Neural cell (in vitro differentiated cells): ENCODE measurements around the gene BLTP3B. TPM values are rescaled to one million over a fixed set of nuclear protein-coding genes. Genes with fewer than 3 reads are reported as not detected.

Source experiments
- H2AFZ ChIP-seq: fragments of 200-600, 300-800 bp; sonication (generic), shearing (Covaris generic); 2 replicates; pipeline ENCODE4 v1.6.0; 2014; ENCODE audit warnings: low read depth, mild to moderate bottlenecking, antibody characterized with exemption, low read length, moderate library complexity
- H3F3A ChIP-seq: fragments of 200-600 bp; shearing (Covaris generic); 2 replicates; pipeline ENCODE4 v1.6.1; 2016; ENCODE audit warnings: mild to moderate bottlenecking, moderate library complexity, mixed read lengths, antibody characterized with exemption, low read length; ENCODE audit not compliant: insufficient read depth, poor library complexity, severe bottlenecking
- H3K27ac ChIP-seq: fragments of 200-600, 300-800 bp; sonication (generic), shearing (Covaris generic); 2 replicates; pipeline ENCODE4 v1.5.1; 2014; ENCODE audit warnings: mild to moderate bottlenecking, low read length, moderate library complexity
- H3K27me3 ChIP-seq: fragments of 300-800, 200-600 bp; sonication (generic), shearing (Covaris generic); 2 replicates; pipeline ENCODE4 v1.6.0; 2014; ENCODE audit warnings: mild to moderate bottlenecking, low read depth, low read length, moderate library complexity; ENCODE audit not compliant: insufficient read depth
- H3K36me3 ChIP-seq: fragments of 300-800, 200-600 bp; sonication (generic), shearing (Covaris generic); 2 replicates; pipeline ENCODE4 v1.5.1; 2014; ENCODE audit warnings: mild to moderate bottlenecking, antibody characterized with exemption, low read length, moderate library complexity; ENCODE audit not compliant: insufficient read depth
- H3K4me2 ChIP-seq: fragments of 300-800, 200-600 bp; sonication (generic), shearing (Covaris generic); 2 replicates; pipeline ENCODE4 v1.6.0; 2014; ENCODE audit warnings: mild to moderate bottlenecking, low read length
- H3K4me3 ChIP-seq: fragments of 300-800, 200-600 bp; sonication (generic), shearing (Covaris generic); 2 replicates; pipeline ENCODE4 v1.5.1; 2014; ENCODE audit warnings: mild to moderate bottlenecking, low read length, moderate library complexity
- H3K79me2 ChIP-seq: fragments of 200-600 bp; shearing (Covaris generic); replicated peaks from 2 replicates; pipeline ENCODE4 v1.6.0; 2014; ENCODE audit warnings: mild to moderate bottlenecking, low read length, moderate library complexity; ENCODE audit not compliant: insufficient read depth
- H3K9ac ChIP-seq: fragments of 300-800, 200-600 bp; sonication (generic), shearing (Covaris generic); 2 replicates; pipeline ENCODE4 v1.6.1; 2016; ENCODE audit warnings: mild to moderate bottlenecking, low read length, mixed read lengths
- H3K9me2 ChIP-seq: fragments of 200-600 bp; shearing (Covaris generic); 2 replicates; pipeline ENCODE4 v1.6.1; 2016; ENCODE audit warnings: mild to moderate bottlenecking, low read length, mixed read lengths; ENCODE audit not compliant: insufficient read depth
- H3K9me3 ChIP-seq: fragments of 200-600, 300-800 bp; sonication (generic), shearing (Covaris generic); 2 replicates; pipeline ENCODE4 v1.6.1; 2016; ENCODE audit warnings: mild to moderate bottlenecking, mixed run types, low read length, moderate library complexity, mixed read lengths
- H4K20me1 ChIP-seq: fragments of 200-600 bp; shearing (Covaris generic); 2 replicates; pipeline ENCODE4 v1.6.1; 2016; ENCODE audit warnings: mild to moderate bottlenecking, mixed run types; ENCODE audit not compliant: insufficient read depth
- CTCF ChIP-seq: fragments of 450-650 bp; IDR thresholded peaks from 2 replicates; pipeline ENCODE4 v1.5.1; 2014; ENCODE audit warnings: antibody characterized with exemption, mild to moderate bottlenecking, moderate library complexity; ENCODE audit not compliant: poor library complexity, severe bottlenecking
- EP300 ChIP-seq: fragments of 450-650 bp; conservative IDR thresholded peaks from 2 replicates; pipeline ENCODE4 v1.6.1; 2014; ENCODE audit warnings: antibody characterized with exemption, mild to moderate bottlenecking, moderate library complexity; ENCODE audit not compliant: poor library complexity, severe bottlenecking
- EZH2 ChIP-seq: fragments of 200-600, 300-800 bp; shearing (Covaris generic), sonication (generic); IDR thresholded peaks from 2 replicates; pipeline ENCODE4 v1.6.1; 2014; ENCODE audit warnings: antibody characterized with exemption, low read length, borderline replicate concordance, mild to moderate bottlenecking; ENCODE audit not compliant: insufficient read depth, poor library complexity, severe bottlenecking
- MXI1 ChIP-seq: fragments of 450-650 bp; conservative IDR thresholded peaks from 2 replicates; pipeline ENCODE4 v1.6.1; 2014; ENCODE audit warnings: antibody characterized with exemption, mild to moderate bottlenecking; ENCODE audit not compliant: poor library complexity, severe bottlenecking
- POLR2AphosphoS5 ChIP-seq: IDR thresholded peaks from 2 replicates; pipeline ENCODE4 v1.6.1; 2012
- RAD21 ChIP-seq: fragments of 450-650 bp; conservative IDR thresholded peaks from 2 replicates; pipeline ENCODE4 v1.6.1; 2014; ENCODE audit warnings: antibody characterized with exemption, mild to moderate bottlenecking, moderate library complexity
- REST ChIP-seq: IDR thresholded peaks from 2 replicates; pipeline ENCODE4 v1.6.1; 2012; ENCODE audit warnings: borderline replicate concordance
- SMC3 ChIP-seq: fragments of 450-650 bp; conservative IDR thresholded peaks from 2 replicates; pipeline ENCODE4 v1.6.1; 2014; ENCODE audit warnings: antibody characterized with exemption, mild to moderate bottlenecking, moderate library complexity; ENCODE audit not compliant: poor library complexity
- TAF1 ChIP-seq: IDR thresholded peaks from 2 replicates; pipeline ENCODE4 v1.6.1; 2012; ENCODE audit warnings: low read depth
- polyA plus RNA-seq: library from polyadenylated mRNA; depleted of rRNA; stranded (reverse); fragments of >200 nt; gene quantifications from 2 replicates; pipeline ENCODE4 v1.2.3, GENCODE V29; 2014

The BLTP3B gene
- polyA plus RNA-seq, 1 donor from 2014 or later, result 31.6 TPM

GRCh38 chr12:100173111-100173510 lies 30.4 kb upstream of the BLTP3B start:
- no peaks in the 10 kb centered on the region for H3F3A ChIP-seq
- TF ChIP-seq TAF1 (no peak), EP300 (no peak), MXI1 (no peak), POLR2AphosphoS5 (no peak), CTCF (no peak), REST (no peak), RAD21 (no peak), EZH2 (no peak), SMC3 (no peak)
- no peak overlapping the region for H3K9ac ChIP-seq
- H2AFZ ChIP-seq, result no peak overlapping the region
- H4K20me1 ChIP-seq, result no peaks in the 10 kb centered on the region
- no peaks in the 10 kb centered on the region for H3K9me3 ChIP-seq
- no peak overlapping the region for H3K4me3 ChIP-seq
- H3K79me2 ChIP-seq, result no peaks in the 10 kb centered on the region
- no peak overlapping the region for H3K27ac ChIP-seq
- no peaks in the 10 kb centered on the region for H3K36me3 ChIP-seq
- no peaks in the 10 kb centered on the region for H3K27me3 ChIP-seq
- no peaks in the 10 kb centered on the region for H3K9me2 ChIP-seq
- H3K4me2 ChIP-seq, result no peak overlapping the region

- Histone ChIP-seq H3K4me2 (no peak overlapping the region), H3F3A (no peaks in the 10 kb centered on the region), H3K36me3 (no peaks in the 10 kb centered on the region), H4K20me1 (no peaks in the 10 kb centered on the region), H3K9ac (no peak overlapping the region), H3K27ac (no peak overlapping the region), H3K79me2 (no peaks in the 10 kb centered on the region), H3K27me3 (no peaks in the 10 kb centered on the region), H2AFZ (no peak overlapping the region), H3K9me2 (no peaks in the 10 kb centered on the region), H3K4me3 (no peak overlapping the region), H3K9me3 (no peaks in the 10 kb centered on the region)
- TF ChIP-seq POLR2AphosphoS5 (no peak), REST (no peak), EZH2 (no peak), SMC3 (no peak), TAF1 (no peak), CTCF (no peak), RAD21 (no peak)
Measured at GRCh38 chr12:100171248-100171647, 28.6 kb upstream of the BLTP3B start.
